Lower leg skin (tissue), 3 donors: Measurements from ENCODE around the gene FCN2.

Experiments used
- CTCF ChIP-seq, 3 donors: fragments of 450-650 bp; IDR thresholded peaks; one replicate each; pipeline ENCODE4 v1.5.1; 2016; ENCODE audit warnings: antibody characterized with exemption in 3 of 3, mild to moderate bottlenecking in 3 of 3, moderate library complexity in 2 of 3
- POLR2A ChIP-seq, 2 donors: fragments of 450-650 bp; IDR thresholded peaks; one replicate each; pipeline ENCODE4 v1.6.1; 2016 to 2017; ENCODE audit warnings: antibody characterized with exemption in 2 of 2, mild to moderate bottlenecking in 1 of 2, moderate library complexity in 1 of 2

GRCh38 chr9:134909511-134910481 is 29.2 kb downstream of the FCN2 start:
- no peak for TF ChIP-seq POLR2A (IDR thresholded peaks at IDR 0.05)
- TF ChIP-seq CTCF (IDR thresholded peaks at IDR 0.05) = no peak
